Activated naive CD4-positive, alpha-beta T cell treated with anti-CD3 and anti-CD28 coated beads, Interleukin-2, amount 50 U/mL, for 24 hours (primary cell): ENCODE measurements around the gene AQP9.
"Not testable (repeated sequence)": the region's sequence is repeated elsewhere in the genome, so short reads cannot be mapped to it uniquely, and the experiment has no call there.

Experiments
- H3K27ac Mint-ChIP-seq: one replicate; pipeline ENCODE4 v1.8.0; 2021; ENCODE audit warnings: mild to moderate bottlenecking, mixed read lengths
- H3K27me3 Mint-ChIP-seq: one replicate; pipeline ENCODE4 v1.8.0; 2021; ENCODE audit warnings: mixed read lengths
- H3K36me3 Mint-ChIP-seq: one replicate; pipeline ENCODE4 v1.8.0; 2021; ENCODE audit warnings: mixed read lengths
- H3K4me1 Mint-ChIP-seq: one replicate; pipeline ENCODE4 v1.8.0; 2021; ENCODE audit warnings: mixed read lengths
- H3K4me3 Mint-ChIP-seq: one replicate; pipeline ENCODE4 v1.8.0; 2021; ENCODE audit warnings: mild to moderate bottlenecking, mixed read lengths
- H3K9me3 Mint-ChIP-seq: one replicate; pipeline ENCODE4 v1.8.0; 2021; ENCODE audit warnings: mixed read lengths

Gene AQP9, protein sequence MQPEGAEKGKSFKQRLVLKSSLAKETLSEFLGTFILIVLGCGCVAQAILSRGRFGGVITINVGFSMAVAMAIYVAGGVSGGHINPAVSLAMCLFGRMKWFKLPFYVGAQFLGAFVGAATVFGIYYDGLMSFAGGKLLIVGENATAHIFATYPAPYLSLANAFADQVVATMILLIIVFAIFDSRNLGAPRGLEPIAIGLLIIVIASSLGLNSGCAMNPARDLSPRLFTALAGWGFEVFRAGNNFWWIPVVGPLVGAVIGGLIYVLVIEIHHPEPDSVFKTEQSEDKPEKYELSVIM

DNA sequence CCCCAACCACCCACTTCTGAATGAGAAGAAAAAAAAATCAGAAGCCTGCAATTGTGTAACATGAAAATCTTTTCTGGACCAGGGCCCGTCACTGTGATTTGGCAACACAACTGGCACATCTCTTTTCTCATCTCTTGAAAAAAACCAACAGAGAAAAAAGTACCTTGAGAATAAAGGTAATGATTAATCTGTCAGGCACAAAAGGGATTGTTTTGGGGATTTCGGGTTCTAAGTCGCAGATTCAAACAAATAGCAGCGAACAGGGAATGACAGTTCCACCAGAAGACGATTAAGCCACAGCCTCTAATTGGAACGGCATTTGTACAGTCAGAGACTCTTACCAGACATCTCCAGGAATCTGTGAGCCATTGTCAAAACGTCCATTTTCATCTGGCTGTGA is at the start of gene AQP9:
AQP9 (plus strand) TSS at position 276 of the 400 bp plus-strand sequence. CDS start 185 bp downstream, outside the sequence.
- H3K27me3 Mint-ChIP-seq: peaks cover 5% of the 10 kb centered on the region
- no peak within 1 kb of the TSS for H3K27ac Mint-ChIP-seq
- no peaks in the 10 kb centered on the region for H3K36me3 Mint-ChIP-seq
- H3K4me1 Mint-ChIP-seq: no peaks in the 10 kb centered on the region
- H3K4me3 Mint-ChIP-seq: no peak within 1 kb of the TSS
- H3K9me3 Mint-ChIP-seq: no peaks in the 10 kb centered on the region

DNA sequence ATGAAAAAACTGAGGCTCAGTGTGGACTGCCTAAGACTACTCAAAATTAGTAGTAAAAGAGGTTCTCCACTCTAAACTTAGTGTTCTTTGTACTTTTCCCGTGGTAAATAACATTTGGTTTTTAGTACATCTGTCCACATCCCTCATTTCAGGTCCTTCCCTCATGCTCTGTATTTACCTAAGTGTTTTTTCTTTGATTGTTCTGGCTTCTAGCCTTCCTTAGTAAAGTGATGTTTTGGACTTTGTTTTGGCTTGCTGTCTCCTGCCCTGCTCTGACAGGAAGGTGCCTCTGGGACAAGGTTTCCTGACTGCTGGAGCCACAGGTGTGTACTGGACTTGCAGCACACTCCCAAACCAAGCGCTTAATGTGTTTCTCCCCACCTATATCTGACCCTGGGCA is 42.8 kb upstream of the AQP9 start:
- Mint-ChIP-seq H3K36me3 (no peaks in the 10 kb centered on the region), H3K9me3 (no peaks in the 10 kb centered on the region), H3K4me3 (no peak overlapping the region), H3K4me1 (no peaks in the 10 kb centered on the region), H3K27ac (no peak overlapping the region), H3K27me3 (peaks cover 11% of the 10 kb centered on the region)

DNA sequence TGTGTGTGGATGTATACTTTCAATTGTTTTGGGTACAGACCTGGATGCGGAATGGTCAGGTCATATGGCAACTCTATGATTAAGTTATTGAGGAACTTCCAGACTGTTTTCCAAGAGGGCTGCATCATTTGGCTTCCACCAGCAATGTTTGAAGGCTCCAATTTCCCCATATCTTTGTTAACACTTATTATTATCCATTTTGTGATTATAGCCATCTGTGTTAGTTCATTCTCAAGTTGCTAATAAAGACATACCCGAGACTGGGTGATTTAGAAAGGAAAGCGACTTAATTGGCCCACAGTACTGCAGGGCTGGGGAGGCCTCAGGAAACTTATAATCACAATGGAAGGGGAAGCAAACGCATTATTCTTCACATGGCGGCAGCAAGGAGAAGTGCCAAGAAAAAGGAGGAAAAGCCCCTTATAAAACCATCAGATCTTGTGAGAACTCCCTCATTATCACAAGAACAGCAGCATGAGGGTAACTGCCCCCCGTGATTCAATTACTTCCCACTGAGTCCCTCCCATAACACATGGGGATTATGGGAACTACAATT is 41.6 kb upstream of the AQP9 start:
- H3K27me3 Mint-ChIP-seq: peaks cover 15% of the 10 kb centered on the region
- no peak overlapping the region for H3K4me3 Mint-ChIP-seq
- H3K36me3 Mint-ChIP-seq: no peaks in the 10 kb centered on the region
- H3K9me3 Mint-ChIP-seq: no peaks in the 10 kb centered on the region
- no peaks in the 10 kb centered on the region for H3K4me1 Mint-ChIP-seq
- H3K27ac Mint-ChIP-seq: no peak overlapping the region

DNA sequence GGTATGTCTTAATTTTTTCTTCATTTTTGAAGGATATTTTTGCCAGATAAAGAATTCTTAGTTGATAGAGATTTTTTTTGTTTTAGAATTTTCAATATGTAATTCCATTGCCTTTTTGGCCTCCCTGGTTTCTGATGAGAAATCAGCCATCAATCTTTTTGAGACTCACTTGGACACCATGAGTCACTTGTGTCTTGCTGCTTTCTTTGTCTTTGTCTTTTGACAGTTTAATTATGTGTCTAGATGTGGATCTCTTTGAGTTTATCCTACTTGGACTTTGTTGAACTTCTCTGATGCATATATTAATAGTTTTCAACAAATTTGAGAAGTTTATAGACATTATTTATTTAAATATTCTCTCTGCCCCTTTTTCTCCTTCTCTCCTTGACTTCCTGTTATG is 34.7 kb upstream of the AQP9 start:
- Mint-ChIP-seq H3K4me3 (no peak overlapping the region), H3K36me3 (no peaks in the 10 kb centered on the region), H3K9me3 (no peaks in the 10 kb centered on the region), H3K27ac (peak overlapping the region; percentile 48), H3K4me1 (no peaks in the 10 kb centered on the region), H3K27me3 (peaks cover 36% of the 10 kb centered on the region)

DNA sequence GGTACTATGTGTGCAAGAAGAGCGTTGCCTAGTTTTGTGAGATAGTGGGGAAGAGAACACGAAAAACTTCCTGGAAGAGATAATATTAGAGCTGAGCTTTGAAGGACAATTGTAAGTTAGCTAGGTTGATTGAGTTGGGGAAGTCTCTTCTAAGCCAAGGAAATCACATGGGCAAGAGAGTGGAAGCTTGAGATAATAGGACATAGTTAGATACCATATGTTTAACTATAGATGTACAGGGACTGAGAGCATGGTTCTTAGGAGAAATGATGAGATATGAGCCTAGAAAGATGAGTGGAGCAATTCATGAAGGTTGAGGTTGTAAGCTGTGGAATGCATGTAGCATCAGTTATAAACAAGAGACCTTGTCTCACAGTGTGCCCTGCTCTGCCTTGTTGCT is 30.1 kb upstream of the AQP9 start:
- H3K36me3 Mint-ChIP-seq: no peaks in the 10 kb centered on the region
- H3K27ac Mint-ChIP-seq: no peak overlapping the region
- no peaks in the 10 kb centered on the region for H3K9me3 Mint-ChIP-seq
- no peaks in the 10 kb centered on the region for H3K4me1 Mint-ChIP-seq
- H3K27me3 Mint-ChIP-seq: peaks cover 24% of the 10 kb centered on the region
- no peak overlapping the region for H3K4me3 Mint-ChIP-seq

DNA sequence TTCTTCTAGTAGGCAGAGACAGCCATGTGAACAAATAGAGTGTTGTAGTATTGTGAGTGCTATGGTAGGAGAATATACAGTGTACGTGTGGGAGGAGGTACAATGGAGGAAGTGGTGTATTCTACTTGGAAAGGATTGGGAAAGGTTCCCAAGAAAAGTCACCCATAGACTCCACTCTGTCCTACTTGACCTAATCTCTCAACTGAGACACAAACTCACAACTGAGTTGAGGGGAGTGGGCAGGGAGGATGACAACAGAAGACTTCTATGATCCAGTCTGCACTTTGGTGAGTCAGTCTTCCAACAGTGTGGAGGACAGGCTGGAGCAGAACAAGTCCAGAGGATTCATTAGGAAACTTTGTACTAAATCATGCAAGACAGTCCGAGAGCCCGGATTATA is 28.8 kb upstream of the AQP9 start:
- no peaks in the 10 kb centered on the region for H3K4me1 Mint-ChIP-seq
- H3K27ac Mint-ChIP-seq: no peak overlapping the region
- peaks cover 20% of the 10 kb centered on the region for H3K27me3 Mint-ChIP-seq

DNA sequence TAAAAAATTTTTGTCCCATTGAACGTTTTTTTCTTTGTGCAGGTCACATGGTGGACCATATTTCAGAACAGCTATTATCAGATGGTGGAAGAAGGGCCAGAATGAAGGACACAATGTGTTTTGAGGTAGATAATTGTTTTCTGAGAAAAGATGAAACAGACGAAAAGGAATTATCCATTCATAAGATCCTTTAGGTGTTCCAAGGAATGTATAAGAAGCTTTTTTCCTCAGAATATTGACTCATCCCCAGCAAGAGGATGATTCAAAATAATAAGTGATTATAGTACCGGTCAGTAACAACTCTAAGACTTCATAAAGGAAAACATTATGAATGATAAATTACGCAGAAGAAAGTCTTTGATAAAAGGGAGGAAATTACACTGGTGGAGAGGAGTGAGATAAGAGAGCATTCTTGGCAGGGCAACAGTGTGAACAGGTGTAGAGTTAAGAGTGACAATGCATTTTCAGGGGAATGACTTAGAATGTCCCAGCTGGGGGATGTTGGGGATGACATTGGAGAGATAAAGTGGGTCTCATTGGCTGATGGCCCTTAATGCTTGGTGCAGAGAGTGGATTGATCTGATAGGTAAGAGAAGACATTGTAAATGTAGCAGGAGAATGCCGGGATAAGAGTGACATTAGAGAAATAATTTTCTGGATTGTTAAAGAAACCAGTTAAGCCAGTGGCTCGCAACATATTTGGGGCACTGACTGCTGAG is 27.0 kb upstream of the AQP9 start:
- Mint-ChIP-seq H3K9me3 (no peaks in the 10 kb centered on the region), H3K36me3 (no peaks in the 10 kb centered on the region), H3K27ac (no peak overlapping the region), H3K4me1 (no peaks in the 10 kb centered on the region), H3K4me3 (no peak overlapping the region), H3K27me3 (peaks cover 22% of the 10 kb centered on the region)

More for the DNA sequence above, 28.8 kb upstream of the AQP9 start:
- no peaks in the 10 kb centered on the region for H3K36me3 Mint-ChIP-seq
- no peak overlapping the region for H3K4me3 Mint-ChIP-seq
- no peaks in the 10 kb centered on the region for H3K9me3 Mint-ChIP-seq

DNA sequence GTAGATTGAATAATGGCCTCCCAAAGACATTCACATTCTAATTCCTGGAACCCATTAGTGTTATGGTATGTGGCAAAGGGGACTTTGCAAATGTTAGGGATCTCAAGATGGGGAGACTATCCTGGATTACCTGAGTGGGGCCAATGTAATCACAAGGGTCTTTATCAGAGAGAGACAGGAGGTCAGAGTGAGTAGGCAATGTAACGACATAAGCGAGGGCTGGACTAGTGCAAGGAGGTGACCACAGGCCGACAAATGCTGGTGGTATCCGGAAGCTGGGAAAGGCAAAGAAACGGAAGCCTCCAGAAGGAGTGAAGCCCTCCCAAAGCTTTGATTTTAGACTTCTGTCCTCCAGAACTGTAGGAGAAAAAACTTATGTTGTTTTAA is 26.5 kb upstream of the AQP9 start:
- Mint-ChIP-seq H3K4me3 (no peak overlapping the region), H3K27me3 (peaks cover 20% of the 10 kb centered on the region), H3K4me1 (no peaks in the 10 kb centered on the region), H3K36me3 (no peaks in the 10 kb centered on the region), H3K27ac (no peak overlapping the region), H3K9me3 (no peaks in the 10 kb centered on the region)

DNA sequence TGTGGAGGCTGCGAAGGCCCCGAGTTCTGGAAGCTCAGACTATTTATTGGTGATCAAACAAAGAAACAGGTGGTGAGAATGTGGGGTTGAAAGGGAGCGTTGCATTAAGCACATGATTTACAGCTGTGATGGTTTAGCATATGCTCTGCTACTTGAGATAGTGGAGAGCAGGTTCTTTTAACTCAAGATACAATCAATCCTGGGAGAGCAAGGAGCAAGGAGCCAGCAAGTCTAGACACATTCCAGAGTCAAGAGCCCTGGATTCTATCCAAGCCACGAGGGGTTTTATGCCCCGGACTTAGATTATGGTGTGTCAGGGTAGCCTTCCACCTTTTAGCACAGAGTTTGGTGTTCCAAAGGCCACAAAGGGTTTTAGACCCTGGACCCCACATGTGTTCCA is 24.8 kb upstream of the AQP9 start:
- peaks cover 17% of the 10 kb centered on the region for H3K27me3 Mint-ChIP-seq
- H3K36me3 Mint-ChIP-seq, H3K4me1 Mint-ChIP-seq, H3K27ac Mint-ChIP-seq, H3K4me3 Mint-ChIP-seq, H3K9me3 Mint-ChIP-seq: not testable (repeated sequence)

DNA sequence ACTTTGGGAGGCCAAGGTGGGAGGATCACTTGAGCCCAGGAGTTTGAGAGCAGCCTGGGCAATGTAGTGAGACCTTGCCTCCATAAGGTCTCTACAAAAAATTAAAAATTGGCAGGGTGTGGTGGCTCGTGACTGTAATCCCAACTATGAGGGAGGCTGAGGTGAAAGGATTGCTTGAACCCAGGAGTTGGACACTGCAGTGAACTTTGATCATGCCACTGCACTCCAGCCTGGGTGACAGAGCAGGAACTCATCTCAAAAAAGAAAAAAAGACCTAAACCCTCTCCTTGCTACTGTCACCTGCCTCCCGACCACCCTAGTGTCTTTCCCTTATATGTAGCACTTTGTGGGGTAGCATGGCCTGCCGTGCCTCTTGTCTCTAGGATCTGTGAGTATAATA is 23.8 kb upstream of the AQP9 start:
- no peaks in the 10 kb centered on the region for H3K9me3 Mint-ChIP-seq
- H3K36me3 Mint-ChIP-seq: no peaks in the 10 kb centered on the region
- no peak overlapping the region for H3K4me3 Mint-ChIP-seq
- H3K27ac Mint-ChIP-seq: no peak overlapping the region
- no peaks in the 10 kb centered on the region for H3K4me1 Mint-ChIP-seq
- peaks cover 17% of the 10 kb centered on the region for H3K27me3 Mint-ChIP-seq

DNA sequence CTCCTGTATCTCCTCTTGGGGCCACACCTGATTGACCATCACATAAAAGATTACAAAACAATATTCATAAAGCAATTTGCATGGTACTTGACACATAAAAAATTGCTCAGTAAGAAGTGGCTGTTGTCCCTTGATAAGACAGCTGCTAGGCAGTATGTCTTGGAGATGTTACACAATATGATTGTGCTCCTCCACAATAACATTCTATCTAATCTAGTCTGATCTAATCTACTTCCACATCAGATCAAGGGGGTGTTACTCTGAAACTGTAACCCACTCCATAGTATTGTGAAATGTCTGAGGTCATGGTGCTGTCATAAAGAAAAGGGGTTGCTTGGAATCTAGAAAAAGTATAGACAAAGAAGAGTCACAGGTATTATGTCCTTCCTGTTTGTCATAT is 23.4 kb upstream of the AQP9 start:
- no peaks in the 10 kb centered on the region for H3K9me3 Mint-ChIP-seq
- H3K36me3 Mint-ChIP-seq: no peaks in the 10 kb centered on the region
- H3K4me3 Mint-ChIP-seq: no peak overlapping the region
- H3K27ac Mint-ChIP-seq: no peak overlapping the region
- H3K27me3 Mint-ChIP-seq: peaks cover 17% of the 10 kb centered on the region
- H3K4me1 Mint-ChIP-seq: no peaks in the 10 kb centered on the region

DNA sequence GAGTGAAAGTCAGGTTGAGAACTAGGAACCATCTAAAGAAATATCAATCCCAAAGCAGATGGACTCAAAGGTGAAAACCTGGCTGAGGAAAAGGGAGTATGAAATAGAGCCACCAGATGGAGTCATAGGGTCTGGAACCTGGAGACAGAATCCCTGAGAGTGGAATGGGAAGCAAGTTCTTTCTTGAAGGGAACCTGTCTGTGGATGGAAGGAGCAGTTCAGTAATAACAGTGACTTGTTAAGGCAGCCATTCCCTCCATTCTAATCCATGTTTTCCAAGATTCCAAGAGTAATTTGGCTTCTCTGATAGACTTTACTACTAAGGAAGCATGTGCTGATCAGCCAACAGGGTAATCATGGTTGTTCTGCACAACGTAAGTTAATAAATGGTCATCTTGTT is 22.5 kb upstream of the AQP9 start:
- no peaks in the 10 kb centered on the region for H3K4me1 Mint-ChIP-seq
- H3K36me3 Mint-ChIP-seq: no peaks in the 10 kb centered on the region
- H3K27me3 Mint-ChIP-seq: peaks cover 17% of the 10 kb centered on the region
- no peaks in the 10 kb centered on the region for H3K9me3 Mint-ChIP-seq
- no peak overlapping the region for H3K27ac Mint-ChIP-seq
- H3K4me3 Mint-ChIP-seq: no peak overlapping the region

DNA sequence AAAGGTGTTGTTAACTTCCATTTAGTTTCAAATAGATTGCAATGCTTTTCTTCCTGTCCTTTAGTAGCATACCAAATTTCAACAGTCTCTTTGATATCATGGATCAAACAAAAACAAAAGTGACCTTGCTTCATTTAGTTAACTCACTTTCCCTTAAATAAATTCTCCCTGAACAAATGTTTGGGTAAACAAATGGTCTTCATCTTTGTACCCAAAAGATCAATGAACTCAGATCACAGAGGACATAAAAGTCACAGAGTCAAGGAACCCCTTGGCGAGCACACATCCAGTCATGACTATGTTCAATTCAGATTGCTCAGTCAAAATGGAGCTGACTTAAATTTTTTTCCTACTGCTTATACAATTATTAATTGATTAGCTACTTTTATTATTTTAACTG is 20.6 kb upstream of the AQP9 start:
- Mint-ChIP-seq H3K36me3 (no peaks in the 10 kb centered on the region), H3K4me3 (no peak overlapping the region), H3K27me3 (peaks cover 13% of the 10 kb centered on the region), H3K27ac (no peak overlapping the region), H3K9me3 (no peaks in the 10 kb centered on the region), H3K4me1 (no peaks in the 10 kb centered on the region)

DNA sequence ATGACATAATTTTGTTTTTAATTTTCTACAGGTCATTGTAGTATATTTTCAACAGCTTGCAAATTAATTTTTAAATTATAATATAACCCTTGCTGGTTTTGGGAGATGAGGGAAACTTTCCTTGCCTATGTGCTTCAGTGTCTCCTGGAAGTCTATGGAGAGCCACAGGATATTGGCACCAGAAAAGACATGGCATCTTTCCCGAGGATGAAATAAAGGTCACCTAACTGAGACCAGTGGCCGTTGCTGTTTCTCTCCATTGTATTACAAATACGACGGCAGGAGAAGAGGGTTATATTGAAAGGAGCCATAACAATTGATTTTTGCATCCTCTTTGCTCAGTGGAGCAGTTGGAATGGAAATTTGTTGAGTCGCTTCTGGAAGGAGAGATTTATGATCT is 19.9 kb upstream of the AQP9 start:
- H3K9me3 Mint-ChIP-seq: no peaks in the 10 kb centered on the region
- peaks cover 9% of the 10 kb centered on the region for H3K27me3 Mint-ChIP-seq
- H3K4me1 Mint-ChIP-seq: no peaks in the 10 kb centered on the region
- no peak overlapping the region for H3K27ac Mint-ChIP-seq
- H3K4me3 Mint-ChIP-seq: no peak overlapping the region
- no peaks in the 10 kb centered on the region for H3K36me3 Mint-ChIP-seq

DNA sequence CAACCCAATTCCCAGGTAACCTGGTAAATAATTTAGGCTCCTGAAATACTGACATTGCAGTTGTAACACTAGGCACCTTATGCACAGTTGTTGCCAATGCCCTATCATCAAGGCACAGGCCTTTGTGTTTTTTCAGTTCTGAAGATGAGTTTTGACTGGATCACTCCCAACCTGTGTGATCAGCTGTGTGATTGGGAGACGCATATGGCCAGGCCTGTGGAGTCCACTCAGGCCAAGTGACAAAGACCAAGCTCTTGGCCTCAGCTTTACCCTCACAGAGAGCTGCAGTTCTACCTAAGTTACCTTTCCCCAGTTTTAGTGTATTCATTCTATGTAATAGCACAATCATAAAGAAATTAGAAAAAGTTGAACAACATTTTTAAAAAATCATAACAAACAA is 19.2 kb upstream of the AQP9 start:
- no peak overlapping the region for H3K4me3 Mint-ChIP-seq
- H3K27ac Mint-ChIP-seq: no peak overlapping the region
- no peaks in the 10 kb centered on the region for H3K4me1 Mint-ChIP-seq

DNA sequence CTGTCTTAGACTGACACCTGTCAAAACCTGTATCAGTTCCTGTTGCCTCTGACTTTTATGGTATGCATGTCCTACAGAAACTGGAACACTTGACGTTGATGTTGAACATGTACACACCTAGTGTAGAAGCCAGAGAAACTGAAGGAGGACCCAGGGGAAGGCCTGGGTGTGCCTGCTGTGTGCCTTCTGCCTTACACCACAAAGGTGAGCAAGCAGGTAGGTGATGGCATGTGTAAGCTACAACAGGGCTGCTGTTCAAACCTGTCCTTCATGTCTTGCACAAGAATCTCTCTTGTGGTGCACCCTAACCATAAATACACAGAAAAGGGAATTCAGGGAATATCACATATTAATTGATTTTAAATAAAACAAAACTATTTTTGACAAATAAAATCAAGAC is 13.6 kb upstream of the AQP9 start:
- H3K9me3 Mint-ChIP-seq: peaks cover 7% of the 10 kb centered on the region
- H3K4me3 Mint-ChIP-seq: no peak overlapping the region
- no peaks in the 10 kb centered on the region for H3K4me1 Mint-ChIP-seq
- H3K36me3 Mint-ChIP-seq: peaks cover 3% of the 10 kb centered on the region
- peaks cover 7% of the 10 kb centered on the region for H3K27me3 Mint-ChIP-seq
- H3K27ac Mint-ChIP-seq: no peak overlapping the region

More for the DNA sequence above, 19.2 kb upstream of the AQP9 start:
- no peaks in the 10 kb centered on the region for H3K36me3 Mint-ChIP-seq
- no peaks in the 10 kb centered on the region for H3K9me3 Mint-ChIP-seq
- peaks cover 9% of the 10 kb centered on the region for H3K27me3 Mint-ChIP-seq
